HG02852 (cell line): Measurements from ENCODE around the gene AHNAK.
"Not testable (repeated sequence)": the region's sequence is repeated elsewhere in the genome, so short reads cannot be mapped to it uniquely, and the experiment has no call there.

ENCODE experiments used
- ATAC-seq: cut with Tn5 transposase; IDR thresholded peaks from one replicate; pipeline ENCODE4 v1.9.1; 2021; ENCODE audit warnings: mild to moderate bottlenecking, moderate library complexity; ENCODE audit not compliant: unreplicated experiment

The AHNAK gene

DNA sequence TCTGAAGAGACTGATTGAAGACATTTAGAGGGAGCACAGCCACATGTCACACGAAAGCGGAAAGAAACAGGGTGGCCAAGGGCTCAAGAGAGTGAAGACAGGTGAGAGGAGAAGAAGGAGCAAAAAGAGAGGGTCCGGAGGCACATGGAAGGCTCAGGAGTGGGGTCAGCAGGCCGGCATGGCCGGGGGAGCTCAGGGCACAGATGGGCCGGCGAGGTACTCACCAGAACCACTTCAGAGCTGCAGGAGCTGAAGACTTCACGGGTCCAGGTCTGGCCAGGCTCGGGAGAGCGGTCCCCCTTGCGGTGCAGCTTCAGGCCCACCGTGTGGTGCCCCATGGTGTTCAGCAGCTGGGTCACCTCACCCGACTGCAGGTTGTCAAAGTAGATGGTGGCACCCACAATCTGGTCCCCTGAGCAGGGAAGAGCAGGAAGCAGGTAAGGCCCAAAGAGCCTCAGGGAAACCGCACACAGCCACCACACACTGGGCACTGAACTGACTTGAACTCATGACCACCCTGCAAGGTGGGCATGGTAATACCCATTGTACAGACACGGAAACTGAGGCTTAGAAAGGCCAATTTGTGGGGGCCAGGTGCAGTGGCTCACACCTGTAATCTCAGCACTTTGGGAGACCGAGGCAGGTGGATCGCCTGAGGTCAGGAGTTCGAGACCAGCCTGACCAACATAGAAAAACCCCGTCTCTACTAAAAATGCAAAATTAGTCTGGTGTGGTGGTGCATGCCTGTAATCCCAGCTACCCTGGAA is 11.6 kb downstream of the AHNAK start:
- ATAC-seq: no peak

DNA sequence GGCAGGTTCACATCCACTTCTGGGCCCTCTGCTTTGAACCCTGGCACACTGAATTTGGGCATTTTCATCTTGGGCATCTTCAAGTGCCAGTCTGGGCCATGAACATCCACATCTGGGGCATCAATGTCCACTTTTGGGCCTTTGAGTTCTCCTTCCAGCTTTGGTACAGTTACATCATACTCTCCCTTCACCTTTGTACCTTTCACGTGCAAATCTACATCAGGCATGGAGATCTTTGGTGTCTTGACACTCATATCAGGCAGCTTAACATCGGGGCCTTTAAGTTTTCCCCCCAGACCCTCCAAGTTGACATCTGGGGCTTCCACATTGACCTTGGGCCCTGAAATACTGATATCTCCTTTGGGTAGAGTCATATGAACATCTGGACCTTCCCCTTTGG is 14.5 kb downstream of the AHNAK start:
- no peak for ATAC-seq

DNA sequence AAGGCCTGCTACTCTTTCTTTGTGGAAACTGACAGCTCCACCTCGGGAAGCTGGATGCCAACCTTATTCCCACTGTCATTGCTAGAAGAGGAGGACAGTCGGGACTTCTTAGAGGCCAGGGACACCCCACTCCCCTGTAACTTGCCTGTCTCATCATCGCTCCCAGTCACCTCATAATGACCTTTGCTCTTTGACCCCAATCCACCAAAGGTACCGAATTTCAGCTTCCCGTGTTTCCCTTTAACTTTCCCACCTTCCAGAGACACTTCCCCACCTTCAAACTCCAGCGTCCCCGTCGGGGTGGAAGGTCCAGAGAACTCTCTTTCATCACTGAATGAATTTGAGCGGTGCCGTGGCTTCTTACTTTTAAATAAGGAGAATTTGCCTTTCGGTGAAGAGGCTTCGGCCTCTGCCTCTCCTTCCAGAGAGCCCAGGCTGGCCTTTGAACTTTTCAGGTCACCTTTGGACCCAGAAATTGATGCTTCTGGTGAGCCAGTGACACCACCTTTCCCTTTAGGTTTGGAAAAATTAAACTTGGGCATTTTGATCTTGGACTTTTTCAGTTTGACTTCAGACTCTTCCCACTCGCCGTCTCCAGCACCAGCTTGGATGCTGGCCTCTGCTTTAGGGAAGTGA is 29.8 kb downstream of the AHNAK start:
- no peak for ATAC-seq

DNA sequence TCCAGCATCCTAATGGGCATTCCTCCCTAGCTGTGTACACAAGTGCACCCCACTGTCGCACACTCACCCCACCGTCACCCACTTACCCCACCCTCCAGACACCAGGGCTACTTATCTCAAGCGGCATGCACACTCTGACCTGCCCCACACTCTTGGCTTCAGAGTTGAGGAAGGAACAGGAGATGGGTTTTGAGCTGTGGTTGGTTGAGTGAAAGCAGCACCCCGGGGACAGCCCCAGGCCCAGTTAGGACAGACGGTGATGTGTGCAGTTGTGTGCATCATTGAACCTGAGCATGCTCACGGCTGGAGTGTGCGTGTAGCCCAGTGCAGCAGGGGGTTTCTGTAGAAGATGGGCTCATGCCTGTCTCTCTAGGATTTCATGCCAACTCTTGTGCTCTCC is 32.5 kb downstream of the AHNAK start:
- peak; percentile 43 for ATAC-seq

DNA sequence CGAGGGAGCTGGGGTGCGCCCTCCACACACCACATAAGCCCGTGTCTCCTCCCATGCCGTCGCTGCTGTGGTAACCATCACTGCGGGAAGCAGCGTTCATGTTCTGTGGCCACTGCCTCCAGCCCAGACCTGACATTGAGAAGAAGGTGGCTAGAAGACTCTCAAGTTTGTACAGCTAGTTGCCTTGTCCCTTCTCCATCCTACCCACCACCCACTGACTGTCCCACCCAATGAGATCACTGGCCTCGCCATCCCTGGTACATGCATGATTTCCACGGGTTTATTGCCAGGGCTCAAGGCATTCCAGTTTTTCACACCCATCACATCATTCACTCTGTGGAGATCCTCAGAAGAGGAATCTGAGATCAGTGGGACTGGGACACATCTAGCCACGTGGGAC is 33.0 kb downstream of the AHNAK start:
- ATAC-seq: no peak

DNA sequence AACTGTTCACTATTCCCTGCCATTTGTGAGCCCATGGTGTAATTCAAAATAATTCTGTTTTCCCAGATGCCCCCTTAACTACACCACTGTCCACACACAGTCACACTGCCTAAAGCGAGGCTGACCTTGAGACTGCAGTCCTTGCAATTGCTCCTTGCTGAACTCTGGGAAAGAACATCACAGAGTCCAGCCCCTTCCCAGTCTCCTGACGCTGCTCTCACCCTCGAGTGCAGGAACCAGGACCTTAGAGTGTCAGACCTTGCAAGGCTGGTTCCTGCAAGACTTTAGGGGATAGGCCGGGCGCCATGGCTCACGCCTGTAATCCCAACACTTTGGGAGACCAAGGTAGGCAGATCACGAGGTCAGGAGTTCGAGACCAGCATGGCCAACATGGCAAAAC is 33.6 kb downstream of the AHNAK start:
- ATAC-seq: no peak

- no peak for ATAC-seq
These were observed 38.1 kb downstream of the AHNAK start for GRCh38 chr11:62508336-62509058.

GRCh38 chr11:62507125-62507422 is 39.5 kb downstream of the AHNAK start:
- no peak for ATAC-seq

DNA sequence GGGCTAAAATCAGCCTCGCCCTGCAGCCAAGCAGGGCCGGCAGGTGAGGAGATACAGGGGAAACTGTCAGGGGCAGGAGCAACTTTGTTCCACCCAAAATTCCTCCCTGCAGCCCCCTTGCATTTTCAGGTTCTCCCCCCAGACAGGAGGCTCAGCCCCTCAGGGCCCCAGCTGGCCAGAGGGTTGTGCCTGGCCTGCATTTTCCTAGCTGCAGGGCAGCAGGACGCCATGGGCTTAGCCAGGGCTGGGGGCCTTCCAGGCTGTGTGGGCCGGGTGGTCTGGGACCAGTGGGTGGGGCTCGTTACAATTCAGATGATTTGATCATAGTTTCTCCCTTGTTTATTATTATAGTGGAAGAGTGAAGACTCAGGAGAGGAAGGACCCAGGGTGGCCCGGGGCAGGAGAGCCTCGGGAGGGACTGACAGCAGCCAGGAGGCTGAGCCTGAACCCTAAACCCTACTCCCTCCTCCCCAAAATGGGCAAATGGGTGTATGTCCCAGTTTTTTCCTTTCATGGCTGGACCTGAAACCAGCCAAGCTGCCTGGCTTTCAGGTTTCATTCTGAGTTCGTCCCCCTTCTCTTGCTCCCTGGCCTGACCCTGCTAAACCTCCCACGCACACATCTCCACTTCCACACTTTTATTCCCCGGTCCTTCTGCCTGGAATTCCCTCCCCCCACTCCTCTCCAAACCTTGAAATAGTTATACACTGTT is 40.0 kb downstream of the AHNAK start:
- ATAC-seq: no peak

GRCh38 chr11:62505440-62506091 is 41.0 kb downstream of the AHNAK start:
- no peak for ATAC-seq

GRCh38 chr11:62505059-62505439 is 41.6 kb downstream of the AHNAK start:
- no peak for ATAC-seq

DNA sequence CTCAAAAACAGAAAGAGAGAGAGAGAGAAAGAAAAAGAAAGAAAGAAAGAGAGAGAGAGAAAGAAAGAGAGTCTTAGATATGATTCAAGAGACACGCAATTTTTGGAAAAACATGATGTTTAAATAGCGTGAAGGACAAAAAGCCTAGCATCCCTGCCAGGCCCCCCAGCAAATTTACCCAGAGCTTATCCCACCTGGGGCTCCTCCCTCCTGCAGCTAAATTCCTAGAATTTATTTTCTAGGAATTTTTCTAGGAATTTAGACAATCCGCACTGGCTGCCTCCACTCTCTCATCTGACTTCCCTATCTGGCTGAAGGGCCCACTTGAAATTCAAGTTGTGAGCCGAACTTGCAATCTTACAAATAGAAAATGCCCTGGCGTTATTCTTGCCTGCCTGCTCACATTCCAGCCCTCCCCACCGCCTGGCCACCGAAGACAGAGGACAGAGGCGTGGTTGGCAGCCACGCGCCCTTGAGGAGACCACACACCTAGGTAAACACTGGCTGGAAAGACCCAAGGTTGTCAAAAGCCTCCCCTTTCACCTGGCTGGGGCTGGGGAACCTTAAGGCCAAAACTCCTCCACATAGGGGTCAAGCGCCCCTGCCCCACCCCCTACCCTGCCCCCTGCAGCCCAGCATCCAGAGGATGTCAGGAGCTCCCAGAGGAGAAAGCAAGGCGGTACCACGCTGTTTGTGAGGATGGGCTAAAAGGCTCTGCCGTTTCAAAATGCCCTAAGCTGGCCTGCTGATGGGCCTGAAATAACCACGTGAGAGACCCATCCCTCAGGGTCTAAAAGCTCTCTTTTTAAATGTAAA is 42.2 kb downstream of the AHNAK start:
- no peak for ATAC-seq

GRCh38 chr11:62502030-62502730 is 44.4 kb downstream of the AHNAK start:
- ATAC-seq: no peak

DNA sequence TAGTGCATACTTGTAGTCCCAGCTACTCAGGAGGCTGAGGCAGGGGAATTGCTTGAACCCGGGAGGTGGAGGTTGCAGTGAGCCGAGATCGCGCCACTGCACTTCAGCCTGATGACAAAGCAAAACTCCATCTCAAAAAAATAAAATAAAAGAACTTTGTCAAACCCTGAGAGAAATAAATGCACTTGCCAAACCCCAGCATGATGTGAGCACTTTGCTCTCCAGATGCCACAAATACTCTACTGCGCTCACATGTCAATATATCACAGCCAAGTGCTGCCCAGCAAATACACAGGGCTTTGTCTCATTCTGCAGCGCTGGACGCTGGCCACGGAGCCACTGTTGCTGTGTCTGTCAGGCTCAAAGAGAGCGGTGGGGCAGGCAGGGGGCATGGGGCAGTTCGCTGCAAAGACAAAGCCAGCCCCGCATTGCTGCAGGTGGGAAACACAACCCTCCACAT is 45.1 kb downstream of the AHNAK start:
- ATAC-seq: no peak

GRCh38 chr11:62500650-62501030 is 46.0 kb downstream of the AHNAK start:
- ATAC-seq: no peak

- ATAC-seq: no peak
These were observed 46.5 kb downstream of the AHNAK start for GRCh38 chr11:62499944-62500649.

DNA sequence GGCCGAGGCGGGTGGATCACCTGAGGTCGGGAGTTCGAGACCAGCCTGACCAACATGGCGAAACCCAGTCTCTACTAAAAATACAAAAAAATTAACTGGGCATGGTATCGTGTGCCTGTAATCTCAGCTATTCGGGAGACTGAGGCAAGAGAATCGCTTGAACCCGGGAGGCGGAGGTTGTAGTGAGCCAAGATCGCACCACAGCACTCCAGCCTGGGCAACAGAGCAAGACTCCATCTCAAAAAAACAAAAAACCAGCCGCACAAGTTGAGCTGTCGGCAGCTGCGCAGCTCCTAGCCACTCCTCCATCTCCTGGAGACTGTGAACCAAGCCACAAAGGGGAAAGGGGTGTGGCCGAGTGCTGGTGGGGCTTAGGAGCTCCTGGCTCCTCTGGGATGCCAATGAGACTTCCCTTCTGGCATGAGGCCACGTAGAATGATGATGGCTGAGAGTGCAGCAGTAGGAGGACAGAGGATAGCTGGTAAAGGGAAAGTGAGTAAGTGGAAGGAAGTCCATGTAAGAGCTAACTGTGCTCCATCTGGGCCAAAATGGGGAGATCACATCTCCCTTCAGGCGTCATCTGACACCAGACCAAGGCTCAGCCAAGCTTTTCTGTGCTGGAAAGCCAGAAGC is 47.2 kb downstream of the AHNAK start:
- not testable (repeated sequence) for ATAC-seq

DNA sequence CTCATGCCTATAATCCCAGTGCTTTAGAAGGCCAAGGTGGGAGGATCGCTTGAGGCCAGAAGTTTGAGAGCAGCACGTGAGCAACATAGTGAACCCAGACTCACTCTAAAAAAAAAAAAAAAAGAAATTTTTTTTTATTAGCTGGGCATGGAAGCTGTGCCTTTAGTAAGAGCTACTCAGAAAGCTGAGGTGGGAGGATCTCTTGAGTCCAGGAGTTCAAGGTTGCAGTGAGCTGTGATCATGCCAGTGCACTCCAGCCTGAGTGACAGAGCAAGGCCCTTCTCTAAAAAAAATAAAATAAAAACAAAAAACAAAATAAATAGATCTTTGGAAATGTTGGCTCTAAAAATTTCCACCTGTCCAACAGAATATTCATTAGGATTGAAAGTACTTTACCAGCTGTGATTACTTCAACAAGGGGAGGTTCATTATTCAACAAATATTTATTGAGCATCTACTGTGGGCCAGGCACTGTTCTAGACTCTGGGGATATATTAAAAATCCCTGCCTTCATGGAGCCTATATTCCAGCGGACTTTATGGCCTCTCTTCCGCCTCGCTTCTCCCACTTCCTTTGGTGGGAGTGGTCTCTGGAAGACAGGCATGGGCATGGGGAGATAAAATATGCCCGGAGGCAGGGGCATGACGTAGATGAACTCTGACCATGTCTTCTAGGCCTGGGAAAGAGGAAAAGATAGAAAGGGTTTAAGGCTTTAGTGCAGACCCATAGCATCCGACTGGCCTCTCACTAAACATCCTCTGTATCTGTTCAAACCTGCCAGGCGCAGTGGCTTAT is 47.9 kb downstream of the AHNAK start:
- ATAC-seq: no peak
